ENCODE data around the gene HMGN1. TPM values are rescaled to one million over a fixed set of nuclear protein-coding genes. Genes with fewer than 3 reads are reported as not detected.
"Not testable (repeated sequence)": the region's sequence is repeated elsewhere in the genome, so short reads cannot be mapped to it uniquely, and the experiment has no call there.

HMGN1 gene
- total RNA-seq, 1 experiment from 2014 or later, result 262 TPM

DNA sequence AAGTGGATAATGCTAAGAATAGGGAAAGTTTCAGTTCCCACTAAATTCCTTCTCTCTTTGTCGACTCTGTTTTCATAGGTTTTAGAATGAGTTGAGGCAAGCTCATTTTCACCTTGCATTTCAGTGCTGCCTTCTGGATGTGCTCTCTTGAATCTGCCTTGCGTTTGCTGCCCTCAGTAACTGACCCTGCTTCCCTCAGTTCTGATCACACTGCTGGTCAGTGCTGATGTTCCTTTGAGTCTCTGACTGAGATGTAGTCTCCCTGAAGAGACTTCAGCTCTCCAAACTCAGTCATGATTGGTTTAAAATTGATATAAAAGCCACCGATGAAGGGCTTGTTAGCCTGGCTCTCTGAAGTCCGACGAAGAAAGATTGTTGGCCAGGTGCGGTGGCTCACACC lies 25.2 kb upstream of the HMGN1 start:
- no peaks in the 10 kb centered on the region for H3K4me1 Mint-ChIP-seq (ENCODE audit: low read depth, unreplicated experiment)
- CTCF ChIA-PET, result interaction anchor here (0.8 to 1.3 kb wide), 2 partner anchors 14 to 68 kb away, joined by 3 to 20 read pairs; no protein-coding TSS in a partner anchor
- H3K27me3 Mint-ChIP-seq (ENCODE audit: unreplicated experiment), result no peaks in the 10 kb centered on the region
- no peaks in the 10 kb centered on the region for H3K36me3 Mint-ChIP-seq (ENCODE audit: insufficient read depth, unreplicated experiment)
- intact Hi-C loops (cut with micrococcal nuclease; ENCODE audit: unreplicated experiment), result no loop called here
- H3K27ac Mint-ChIP-seq (ENCODE audit: unreplicated experiment), result no peak overlapping the region
- H3K4me3 Mint-ChIP-seq (ENCODE audit: low read depth, unreplicated experiment), result no peak overlapping the region
- no peaks in the 10 kb centered on the region for H3K9me3 Mint-ChIP-seq (ENCODE audit: low read depth, unreplicated experiment)
- BruUV-seq (replicated peaks), result no TSS peak
- DNase-seq, result no peak
- TF ChIP-seq, protein P1, sequence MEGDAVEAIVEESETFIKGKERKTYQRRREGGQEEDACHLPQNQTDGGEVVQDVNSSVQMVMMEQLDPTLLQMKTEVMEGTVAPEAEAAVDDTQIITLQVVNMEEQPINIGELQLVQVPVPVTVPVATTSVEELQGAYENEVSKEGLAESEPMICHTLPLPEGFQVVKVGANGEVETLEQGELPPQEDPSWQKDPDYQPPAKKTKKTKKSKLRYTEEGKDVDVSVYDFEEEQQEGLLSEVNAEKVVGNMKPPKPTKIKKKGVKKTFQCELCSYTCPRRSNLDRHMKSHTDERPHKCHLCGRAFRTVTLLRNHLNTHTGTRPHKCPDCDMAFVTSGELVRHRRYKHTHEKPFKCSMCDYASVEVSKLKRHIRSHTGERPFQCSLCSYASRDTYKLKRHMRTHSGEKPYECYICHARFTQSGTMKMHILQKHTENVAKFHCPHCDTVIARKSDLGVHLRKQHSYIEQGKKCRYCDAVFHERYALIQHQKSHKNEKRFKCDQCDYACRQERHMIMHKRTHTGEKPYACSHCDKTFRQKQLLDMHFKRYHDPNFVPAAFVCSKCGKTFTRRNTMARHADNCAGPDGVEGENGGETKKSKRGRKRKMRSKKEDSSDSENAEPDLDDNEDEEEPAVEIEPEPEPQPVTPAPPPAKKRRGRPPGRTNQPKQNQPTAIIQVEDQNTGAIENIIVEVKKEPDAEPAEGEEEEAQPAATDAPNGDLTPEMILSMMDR (IDR thresholded peaks at IDR 0.05; ENCODE audit: unreplicated experiment), result no peak

DNA sequence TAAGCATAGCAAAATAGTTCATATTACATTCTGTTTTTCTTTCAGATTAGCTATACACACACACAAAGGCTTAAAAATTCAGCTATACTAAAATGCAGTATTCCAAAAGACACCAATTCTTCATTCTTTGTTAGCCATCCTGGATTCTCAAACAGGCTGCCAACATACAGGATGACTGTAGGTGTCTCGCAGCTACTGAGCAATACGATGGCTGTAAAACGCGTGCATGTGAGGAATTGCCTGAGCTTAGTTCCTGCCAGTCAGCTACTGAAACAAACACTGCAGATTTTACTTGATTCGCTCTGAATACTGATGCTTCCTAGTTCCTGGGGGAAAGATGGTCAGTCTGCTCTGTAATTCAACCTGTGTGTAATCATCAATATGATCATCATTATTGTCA lies 24.7 kb upstream of the HMGN1 start:
- no peaks in the 10 kb centered on the region for H3K9me3 Mint-ChIP-seq (ENCODE audit: low read depth, unreplicated experiment)
- no peak overlapping the region for H3K27ac Mint-ChIP-seq (ENCODE audit: unreplicated experiment)
- intact Hi-C loops (cut with micrococcal nuclease; ENCODE audit: unreplicated experiment), result no loop called here
- no peaks in the 10 kb centered on the region for H3K36me3 Mint-ChIP-seq (ENCODE audit: insufficient read depth, unreplicated experiment)
- CTCF ChIA-PET, result interaction anchor here (0.8 to 1.3 kb wide), 2 partner anchors 14 to 68 kb away, joined by 3 to 20 read pairs; no protein-coding TSS in a partner anchor
- H3K27me3 Mint-ChIP-seq (ENCODE audit: unreplicated experiment), result no peaks in the 10 kb centered on the region
- no peak for DNase-seq
- BruUV-seq (replicated peaks), result no TSS peak
- TF ChIP-seq, protein P1 (IDR thresholded peaks at IDR 0.05; ENCODE audit: unreplicated experiment), result no peak
- H3K4me1 Mint-ChIP-seq (ENCODE audit: low read depth, unreplicated experiment), result no peaks in the 10 kb centered on the region
- no peak overlapping the region for H3K4me3 Mint-ChIP-seq (ENCODE audit: low read depth, unreplicated experiment)

DNA sequence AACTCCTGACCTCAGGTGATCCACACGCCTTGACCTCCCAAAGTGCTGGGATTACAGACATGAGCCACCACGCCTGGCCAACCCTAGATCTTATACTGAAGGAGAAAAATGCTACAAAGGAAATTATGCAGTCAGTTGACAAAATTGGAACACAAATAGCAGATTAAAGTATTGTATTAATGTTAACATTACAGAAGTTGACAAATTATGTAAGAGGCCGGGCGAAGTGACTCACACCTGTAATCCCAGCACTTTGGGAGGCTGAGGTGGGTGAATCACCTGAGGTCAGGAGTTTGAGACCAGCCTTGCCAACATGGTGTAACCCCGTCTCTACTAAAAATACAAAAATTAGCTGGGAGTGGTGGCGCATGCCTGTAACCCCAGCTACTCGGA lies 21.0 kb upstream of the HMGN1 start:
- H3K4me1 Mint-ChIP-seq (ENCODE audit: low read depth, unreplicated experiment); DNase-seq; H3K9me3 Mint-ChIP-seq (ENCODE audit: low read depth, unreplicated experiment); BruUV-seq (replicated peaks); H3K27me3 Mint-ChIP-seq (ENCODE audit: unreplicated experiment); H3K4me3 Mint-ChIP-seq (ENCODE audit: low read depth, unreplicated experiment); H3K27ac Mint-ChIP-seq (ENCODE audit: unreplicated experiment); intact Hi-C loops (cut with micrococcal nuclease; ENCODE audit: unreplicated experiment); H3K36me3 Mint-ChIP-seq (ENCODE audit: insufficient read depth, unreplicated experiment): not testable (repeated sequence)
- CTCF ChIA-PET, result interaction anchor here (0.7 kb wide), 1 partner anchor 15 kb away, joined by 11 read pairs; no protein-coding TSS in a partner anchor

DNA sequence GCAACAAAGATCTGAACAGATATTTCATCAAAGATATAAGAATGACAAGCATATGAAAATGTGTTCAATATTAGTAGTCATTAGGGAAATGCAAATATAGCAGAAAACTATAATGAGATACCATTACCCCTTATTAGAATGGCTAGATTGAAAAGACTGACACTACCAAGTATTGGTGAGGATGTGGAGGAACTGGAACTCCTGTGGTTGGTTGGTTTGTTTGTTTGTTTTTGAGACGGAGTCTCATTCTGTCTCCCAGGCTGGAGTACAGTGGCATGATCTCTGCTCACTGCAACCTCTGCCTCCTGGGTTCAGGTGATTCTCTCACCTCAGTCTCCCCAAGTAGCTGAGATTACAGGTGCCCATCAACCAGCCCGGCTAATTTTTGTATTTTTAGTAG lies 18.9 kb upstream of the HMGN1 start:
- no peak overlapping the region for H3K27ac Mint-ChIP-seq (ENCODE audit: unreplicated experiment)
- no peaks in the 10 kb centered on the region for H3K4me1 Mint-ChIP-seq (ENCODE audit: low read depth, unreplicated experiment)
- CTCF ChIA-PET, result no interaction called here
- H3K4me3 Mint-ChIP-seq (ENCODE audit: low read depth, unreplicated experiment), result no peak overlapping the region
- no peak for DNase-seq
- BruUV-seq (replicated peaks), result no TSS peak
- peaks cover 3% of the 10 kb centered on the region for H3K27me3 Mint-ChIP-seq (ENCODE audit: unreplicated experiment)
- no peaks in the 10 kb centered on the region for H3K9me3 Mint-ChIP-seq (ENCODE audit: low read depth, unreplicated experiment)
- intact Hi-C loops (cut with micrococcal nuclease; ENCODE audit: unreplicated experiment), result no loop called here
- TF ChIP-seq, protein P1 (IDR thresholded peaks at IDR 0.05; ENCODE audit: unreplicated experiment), result no peak
- no peaks in the 10 kb centered on the region for H3K36me3 Mint-ChIP-seq (ENCODE audit: insufficient read depth, unreplicated experiment)

DNA sequence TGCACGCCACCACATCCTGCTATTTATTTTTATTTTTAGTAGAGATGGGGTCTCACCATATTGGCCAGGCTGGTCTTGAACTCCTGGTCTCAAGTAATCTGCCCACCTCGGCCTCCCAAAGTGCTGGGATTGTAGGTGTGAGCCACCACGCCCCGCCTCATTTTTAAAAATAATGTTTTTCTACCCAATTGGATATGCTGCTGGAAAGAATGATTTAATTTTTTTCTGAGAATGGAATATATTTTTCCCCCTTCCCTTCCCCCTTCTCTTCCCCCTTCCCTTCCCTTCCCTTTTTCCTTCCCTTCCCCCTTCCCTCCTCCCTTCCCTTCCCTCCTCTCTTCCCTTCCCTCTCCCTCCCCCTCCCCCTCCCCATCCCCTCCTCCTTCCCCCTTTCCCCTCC lies 17.7 kb upstream of the HMGN1 start:
- intact Hi-C loops (cut with micrococcal nuclease; ENCODE audit: unreplicated experiment), result no loop called here
- Mint-ChIP-seq H3K4me1 (ENCODE audit: low read depth, unreplicated experiment) (no peaks in the 10 kb centered on the region), H3K9me3 (ENCODE audit: low read depth, unreplicated experiment) (no peaks in the 10 kb centered on the region), H3K36me3 (ENCODE audit: insufficient read depth, unreplicated experiment) (no peaks in the 10 kb centered on the region), H3K27ac (ENCODE audit: unreplicated experiment) (no peak overlapping the region), H3K27me3 (ENCODE audit: unreplicated experiment) (peaks cover 15% of the 10 kb centered on the region), H3K4me3 (ENCODE audit: low read depth, unreplicated experiment) (no peak overlapping the region)
- BruUV-seq (replicated peaks), result no TSS peak
- DNase-seq, result no peak
- TF ChIP-seq, protein P1 (IDR thresholded peaks at IDR 0.05; ENCODE audit: unreplicated experiment), result no peak
- CTCF ChIA-PET, result no interaction called here

All from Calu3 (cell line).